HG03469 (cell line): Measurements from ENCODE around the gene TMPRSS6.

Experiments
- ATAC-seq: cut with Tn5 transposase; IDR thresholded peaks from one replicate; pipeline ENCODE4 v1.9.1; 2021; ENCODE audit warnings: mild to moderate bottlenecking, moderate library complexity, moderate number of reproducible peaks; ENCODE audit not compliant: unreplicated experiment

The TMPRSS6 gene

GRCh38 chr22:37119872-37120271 lies 10.4 kb upstream of the TMPRSS6 start:
- ATAC-seq, result no peak

GRCh38 chr22:37118083-37118482 lies 8.6 kb upstream of the TMPRSS6 start:
- ATAC-seq, result no peak

- no peak for ATAC-seq
Observed at GRCh38 chr22:37117092-37117491, 7.6 kb upstream of the TMPRSS6 start.

GRCh38 chr22:37115032-37115431 lies 5.5 kb upstream of the TMPRSS6 start:
- no peak for ATAC-seq

GRCh38 chr22:37113757-37114156 lies 4.2 kb upstream of the TMPRSS6 start:
- ATAC-seq, result no peak

- ATAC-seq, result no peak
Observed at GRCh38 chr22:37112084-37112728, 2.7 kb upstream of the TMPRSS6 start.

GRCh38 chr22:37111156-37111717 lies 1.7 kb upstream of the TMPRSS6 start:
- no peak for ATAC-seq

GRCh38 chr22:37107816-37108621 lies 1.5 kb downstream of the TMPRSS6 start:
- ATAC-seq, result no peak

GRCh38 chr22:37105990-37106389 lies 3.5 kb downstream of the TMPRSS6 start:
- ATAC-seq, result no peak

GRCh38 chr22:37105154-37105553 lies 4.4 kb downstream of the TMPRSS6 start:
- no peak for ATAC-seq

- ATAC-seq, result no peak
Observed at GRCh38 chr22:37103656-37104452, 5.7 kb downstream of the TMPRSS6 start.

- no peak for ATAC-seq
Observed at GRCh38 chr22:37103151-37103550, 6.4 kb downstream of the TMPRSS6 start.

GRCh38 chr22:37101311-37102066 lies 8.0 kb downstream of the TMPRSS6 start:
- ATAC-seq, result no peak

GRCh38 chr22:37100589-37101127 lies 8.9 kb downstream of the TMPRSS6 start:
- no peak for ATAC-seq

- no peak for ATAC-seq
Observed at GRCh38 chr22:37098976-37099591, 10.4 kb downstream of the TMPRSS6 start.

- ATAC-seq, result no peak
Observed at GRCh38 chr22:37097346-37097745, 12.2 kb downstream of the TMPRSS6 start.

GRCh38 chr22:37095113-37095512 lies 14.4 kb downstream of the TMPRSS6 start:
- no peak for ATAC-seq

GRCh38 chr22:37094239-37094638 lies 15.3 kb downstream of the TMPRSS6 start:
- no peak for ATAC-seq

GRCh38 chr22:37092997-37093396 lies 16.5 kb downstream of the TMPRSS6 start:
- no peak for ATAC-seq

- no peak for ATAC-seq
Observed at GRCh38 chr22:37091994-37092393, 17.5 kb downstream of the TMPRSS6 start.
